ENCODE results near the gene NOD1. TPM values are rescaled to one million over a fixed set of nuclear protein-coding genes. Genes with fewer than 3 reads are reported as not detected.

Gene NOD1
- total RNA-seq, 2 experiments from 2014 or later: 9.2 to 11.8 TPM

DNA sequence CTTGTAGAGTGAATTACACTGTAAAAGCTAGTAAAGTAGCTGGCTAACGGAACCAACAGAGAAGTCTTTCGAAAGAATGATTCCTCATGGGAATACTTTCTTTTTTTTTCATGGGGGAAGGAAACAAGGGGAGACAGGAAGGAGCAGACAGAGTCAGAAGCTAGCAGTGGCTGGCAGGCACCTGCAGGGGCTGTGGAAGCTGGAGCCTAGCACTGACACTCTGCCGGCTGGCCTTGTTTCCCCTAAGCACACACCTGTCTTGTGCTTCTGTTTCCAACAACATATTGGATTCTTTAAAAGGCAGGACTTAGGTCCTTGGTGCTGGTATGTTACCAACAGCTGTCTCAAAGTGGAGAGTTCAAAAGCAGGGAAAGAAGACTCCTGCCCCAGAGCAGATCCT, 24.7 kb downstream of the NOD1 start:
- POLR2A ChIA-PET: no interaction called here
- CTCF ChIA-PET: no interaction called here

DNA sequence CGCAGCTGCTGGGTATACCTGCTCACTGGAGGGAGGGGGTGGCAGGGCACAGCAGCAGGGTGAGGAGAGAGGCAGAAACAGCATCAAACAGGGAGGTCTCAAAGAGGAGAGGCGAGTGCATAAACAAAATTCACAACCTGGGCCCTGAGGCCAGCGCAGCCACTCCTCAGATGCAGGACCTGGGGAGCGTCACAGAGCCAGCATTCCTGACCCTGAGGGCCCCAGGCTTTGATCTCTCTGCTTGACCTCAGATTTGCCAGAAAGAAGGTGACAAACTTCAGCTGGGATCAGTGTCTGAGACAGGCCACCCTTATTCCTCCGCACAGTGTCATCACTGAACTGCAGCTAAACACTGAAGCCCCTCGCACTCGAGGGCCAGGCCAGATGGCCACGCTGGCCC, 25.6 kb downstream of the NOD1 start:
- ChIA-PET POLR2A (no interaction called here), CTCF (no interaction called here)

DNA sequence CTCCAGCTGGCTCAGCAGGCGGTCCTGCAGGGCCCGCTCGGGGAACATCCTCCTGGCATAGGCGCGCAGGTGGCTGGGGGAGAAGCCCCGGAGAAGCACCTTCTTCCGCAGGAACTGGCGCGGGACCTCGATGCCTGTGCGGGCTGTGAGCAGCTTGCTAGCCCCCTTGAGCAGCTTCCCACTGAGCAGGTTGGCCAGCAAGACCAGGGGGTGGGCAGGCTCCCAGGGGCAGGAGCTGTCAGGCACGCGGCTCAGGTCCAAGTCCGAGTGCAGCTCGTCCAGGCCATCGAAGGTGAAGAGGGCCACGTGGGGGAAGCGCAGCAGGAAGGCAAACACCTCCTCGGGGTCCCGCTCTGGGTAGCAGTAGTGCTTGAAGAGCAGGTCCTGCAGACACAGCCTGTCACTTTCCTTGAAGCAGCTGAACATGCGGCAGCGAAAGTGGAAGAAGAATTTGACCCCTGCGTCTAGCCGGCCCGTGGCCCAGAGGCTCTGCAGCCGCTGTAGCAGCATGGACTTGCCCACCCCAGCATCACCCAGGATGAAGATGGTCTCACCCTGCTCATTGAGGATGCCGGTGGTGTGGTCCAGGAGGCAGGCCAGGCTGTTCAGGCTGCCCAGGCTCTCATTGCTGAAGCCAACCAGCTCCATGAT, 26.2 kb downstream of the NOD1 start:
- POLR2A ChIA-PET: no interaction called here
- CTCF ChIA-PET: no interaction called here

DNA sequence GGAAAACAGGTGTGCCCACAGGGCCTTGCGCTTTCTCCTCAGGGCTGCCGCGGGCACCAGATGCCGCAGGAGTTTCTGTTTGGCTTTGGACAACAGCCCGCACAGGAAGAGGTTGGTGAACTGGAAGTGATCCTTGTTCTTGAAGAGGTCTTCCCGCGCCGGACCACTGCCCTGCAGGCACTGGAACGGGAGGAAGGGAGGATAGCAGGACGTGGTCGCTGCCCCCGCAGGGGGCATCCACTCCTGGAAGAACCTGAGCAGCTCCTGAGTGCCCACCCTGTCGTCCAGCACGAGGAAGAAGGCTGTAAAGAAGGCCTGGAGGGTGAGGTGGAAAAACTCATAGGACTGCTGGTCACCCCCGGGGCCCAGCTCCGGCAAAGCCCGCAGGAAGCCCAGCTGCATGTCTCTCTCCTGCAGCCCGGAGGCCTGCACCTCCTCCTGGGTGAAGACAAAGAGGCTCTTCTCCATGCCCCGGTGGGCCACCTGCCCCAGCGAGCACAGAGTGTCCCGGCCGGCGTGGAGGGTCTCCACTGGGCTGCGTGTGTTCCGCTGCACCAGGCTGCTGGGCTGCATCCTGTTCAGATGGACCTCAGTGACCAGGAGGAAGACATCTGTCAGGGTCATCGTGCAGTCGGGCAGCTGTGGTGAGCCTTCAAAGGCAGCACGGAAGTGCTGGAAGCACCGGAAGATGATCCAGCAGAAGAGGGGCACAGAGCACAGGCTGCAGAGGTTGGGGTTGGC, 26.9 kb downstream of the NOD1 start:
- CTCF ChIA-PET: no interaction called here
- POLR2A ChIA-PET: no interaction called here

DNA sequence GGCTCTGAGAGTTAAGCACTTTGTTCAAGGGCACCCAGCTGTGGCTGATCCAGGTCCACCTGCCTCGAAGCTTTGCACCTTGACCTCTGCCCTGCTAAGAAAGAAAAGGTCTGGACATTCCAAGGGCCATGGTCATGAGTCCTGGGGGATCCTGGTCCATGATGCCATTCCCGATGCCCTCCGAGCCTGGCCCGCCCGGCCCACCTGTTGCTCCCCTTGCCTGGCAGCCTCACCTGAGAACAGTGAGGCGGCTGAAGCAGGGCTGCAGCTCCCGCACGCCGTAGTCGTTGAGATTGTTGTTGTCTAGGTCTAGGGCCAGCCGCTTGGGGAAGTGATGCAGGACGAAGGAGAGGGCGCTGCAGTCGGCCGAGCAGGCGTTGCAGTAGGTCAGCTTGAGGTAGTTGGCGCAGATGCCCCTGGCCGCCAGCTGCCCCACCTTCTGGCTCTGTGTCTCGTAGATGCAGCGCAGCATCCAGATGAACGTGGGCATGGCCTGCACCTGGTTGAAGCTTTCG, 27.5 kb downstream of the NOD1 start:
- ChIA-PET CTCF (interaction anchor here (1.0 kb wide), 1 partner anchor 137 kb away, joined by 4 read pairs; no protein-coding TSS in a partner anchor), POLR2A (no interaction called here)

DNA sequence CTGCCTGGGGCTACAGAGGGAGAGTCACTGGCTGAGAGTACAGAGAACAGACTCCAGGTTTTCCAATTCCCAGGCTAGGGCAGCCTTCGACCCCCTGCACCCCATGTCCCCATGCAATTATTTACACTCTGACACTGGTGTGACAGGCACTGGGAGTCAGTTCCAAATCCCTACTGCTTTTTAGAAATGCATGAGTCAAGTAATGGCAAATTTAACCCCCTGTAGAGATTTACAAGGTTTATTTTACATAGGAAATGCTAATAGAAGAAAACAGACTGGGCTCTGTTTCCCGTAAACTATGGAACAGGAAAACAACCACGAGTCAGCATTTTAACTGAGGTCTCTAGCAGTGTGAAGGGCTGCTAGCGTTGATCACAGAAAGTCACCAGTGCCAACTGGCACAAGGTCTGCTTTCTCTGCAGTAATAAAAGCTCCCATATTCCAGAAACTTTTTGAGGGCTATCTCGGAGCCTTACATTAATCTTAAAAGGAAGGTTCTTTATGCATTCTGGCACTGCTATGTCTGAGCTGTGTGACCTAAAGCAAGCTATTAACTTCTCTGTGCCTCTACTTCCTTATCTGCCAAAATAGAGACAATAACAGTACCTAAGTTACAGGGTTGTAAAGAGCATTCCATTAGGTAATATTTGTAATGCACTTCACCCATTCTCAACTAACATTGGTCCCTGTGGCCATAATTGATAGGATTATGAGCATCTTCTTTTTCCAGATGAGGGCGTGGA, 28.2 kb downstream of the NOD1 start:
- CTCF ChIA-PET: interaction anchor here (1.0 kb wide), 1 partner anchor 136 kb away, joined by 4 read pairs; no protein-coding TSS in a partner anchor
- POLR2A ChIA-PET: no interaction called here

DNA sequence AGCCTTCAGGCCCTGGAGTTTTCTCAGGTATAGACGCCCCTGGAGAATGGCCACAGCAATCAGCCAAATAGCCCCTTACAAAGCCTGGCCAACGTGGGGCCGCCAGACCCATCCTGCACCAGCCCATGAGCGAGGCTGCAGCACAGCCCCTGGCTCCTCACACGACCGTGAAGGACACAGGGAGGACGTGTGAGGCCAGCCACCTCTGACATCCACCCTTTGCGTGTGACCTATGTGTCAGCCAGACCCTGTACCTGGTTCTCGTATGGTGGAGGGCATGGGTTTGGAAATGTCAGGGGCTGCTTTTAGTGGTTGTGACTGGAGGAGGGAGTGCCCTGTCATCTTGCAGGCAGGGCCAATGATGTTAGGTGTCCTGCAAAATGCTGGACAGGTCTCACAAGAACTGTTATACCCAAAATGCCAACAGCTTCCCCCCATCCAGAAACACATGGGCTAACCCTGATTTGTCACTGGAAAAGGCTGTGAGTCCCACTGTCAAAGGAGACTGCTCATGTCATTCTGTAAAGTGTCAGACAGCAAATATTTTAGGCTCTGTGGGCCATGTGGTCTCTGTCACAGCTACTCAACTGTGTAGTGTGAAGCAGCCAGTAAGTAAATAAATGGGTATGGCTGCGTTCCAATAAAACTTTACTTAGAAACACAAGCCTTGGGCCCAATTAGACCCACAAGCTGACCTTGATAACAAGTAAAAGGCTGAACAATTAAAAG, 30.0 kb downstream of the NOD1 start:
- POLR2A ChIA-PET: no interaction called here
- CTCF ChIA-PET: no interaction called here

DNA sequence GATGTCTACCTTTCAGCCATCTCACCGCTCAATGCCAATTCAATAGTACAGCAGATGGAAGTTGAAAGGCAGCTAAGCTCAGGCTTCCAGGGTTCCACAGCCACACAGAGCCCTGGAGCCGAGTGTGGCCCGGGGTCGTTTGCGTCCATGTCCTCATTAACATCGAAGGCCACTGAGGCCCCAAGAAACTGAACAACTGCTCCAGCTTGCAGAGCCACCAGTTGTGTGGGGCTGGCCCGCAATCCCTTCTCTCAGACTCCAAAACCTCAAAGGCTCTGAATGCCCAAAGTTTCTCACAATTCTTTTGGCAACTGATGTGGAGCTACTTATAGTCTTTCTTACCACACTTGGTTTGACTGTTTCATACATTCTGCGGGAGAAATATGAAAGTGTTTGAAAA, 31.1 kb downstream of the NOD1 start:
- POLR2A ChIA-PET: no interaction called here

DNA sequence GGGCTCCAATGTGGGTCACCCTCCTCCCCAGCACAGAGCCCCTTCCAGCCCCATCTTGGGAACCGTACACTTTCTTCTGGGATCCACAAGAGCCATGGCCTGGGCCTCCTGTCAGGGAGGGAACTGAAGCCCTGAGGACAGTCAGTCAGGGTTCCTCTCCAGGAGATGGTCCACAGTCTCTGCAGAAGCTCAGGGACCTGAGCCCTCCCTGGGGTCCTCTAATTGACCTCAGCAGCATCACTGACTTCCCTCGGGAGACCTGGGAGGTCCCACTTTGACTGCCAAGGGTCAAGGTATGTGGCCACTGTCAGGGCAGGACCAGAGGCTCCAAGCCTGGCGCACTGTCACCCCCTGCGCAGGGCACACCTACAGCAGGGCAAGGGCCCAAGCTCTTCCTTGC, 32.3 kb downstream of the NOD1 start:
- ChIA-PET CTCF (interaction anchor here (0.7 kb wide), 2 partner anchors 14 to 170 kb away, joined by 3 to 4 read pairs; no protein-coding TSS in a partner anchor), POLR2A (no interaction called here)

More for the DNA sequence above, 31.1 kb downstream of the NOD1 start:
- CTCF ChIA-PET: interaction anchor here (1.2 kb wide), 1 partner anchor 21 kb away, joined by 3 read pairs; no protein-coding TSS in a partner anchor

DNA sequence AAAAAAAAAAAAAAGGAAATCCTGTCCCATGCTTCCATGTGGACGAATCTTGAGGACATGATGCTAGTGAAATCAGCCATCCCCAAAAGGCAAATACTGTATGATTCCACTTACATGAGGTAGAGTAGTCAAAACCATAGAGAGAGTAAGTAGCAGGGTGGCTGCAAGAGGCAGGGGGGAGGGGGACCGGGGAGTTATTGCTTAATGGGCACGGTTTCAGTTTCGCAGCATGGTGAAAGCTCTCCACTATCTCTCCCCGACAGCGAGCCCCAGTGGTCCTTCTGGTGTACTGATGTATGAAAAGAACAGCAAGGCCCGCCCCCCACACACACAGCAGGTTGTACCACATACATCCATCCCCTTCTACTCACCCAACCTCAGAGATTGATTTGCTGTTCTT, 32.8 kb downstream of the NOD1 start:
- ChIA-PET POLR2A (no interaction called here), CTCF (interaction anchor here (0.7 kb wide), 2 partner anchors 13 to 170 kb away, joined by 3 to 4 read pairs; no protein-coding TSS in a partner anchor)

DNA sequence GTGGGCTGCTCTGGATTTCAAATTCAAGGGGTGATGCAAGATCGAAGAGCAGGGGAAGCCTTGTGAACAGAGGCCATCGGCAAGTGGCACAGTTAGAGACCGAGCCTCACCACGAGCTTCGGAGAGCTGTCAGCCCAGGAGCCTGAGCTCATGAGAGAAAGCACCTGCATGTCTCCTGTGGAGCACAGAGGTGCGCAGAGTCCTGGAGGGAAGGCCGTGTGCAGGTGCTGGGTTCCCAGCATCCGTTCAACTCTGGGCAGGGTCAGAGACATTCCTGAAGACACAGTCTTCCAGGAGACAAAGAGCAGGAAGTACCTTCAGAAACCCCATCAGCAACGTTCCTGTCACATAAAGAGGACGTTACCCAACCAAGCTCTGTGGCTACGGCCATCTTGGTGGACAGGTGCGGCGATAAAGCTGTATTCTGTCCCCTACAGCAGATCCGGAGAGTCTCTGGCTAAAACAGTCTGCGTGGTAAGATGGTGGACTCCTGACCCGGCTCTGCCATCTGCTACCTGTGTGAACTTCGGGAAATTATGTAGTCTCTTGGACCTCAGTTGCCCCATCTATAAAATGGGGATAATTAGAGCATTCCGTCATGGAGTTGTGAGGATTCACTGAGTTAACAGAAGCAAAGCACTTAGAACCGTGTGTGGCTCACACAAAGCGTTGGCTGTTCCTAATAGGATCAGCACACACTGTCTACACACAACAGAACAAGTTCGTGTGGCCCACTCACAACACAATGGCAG, 40.6 kb downstream of the NOD1 start:
- ChIA-PET POLR2A (no interaction called here), CTCF (no interaction called here)

DNA sequence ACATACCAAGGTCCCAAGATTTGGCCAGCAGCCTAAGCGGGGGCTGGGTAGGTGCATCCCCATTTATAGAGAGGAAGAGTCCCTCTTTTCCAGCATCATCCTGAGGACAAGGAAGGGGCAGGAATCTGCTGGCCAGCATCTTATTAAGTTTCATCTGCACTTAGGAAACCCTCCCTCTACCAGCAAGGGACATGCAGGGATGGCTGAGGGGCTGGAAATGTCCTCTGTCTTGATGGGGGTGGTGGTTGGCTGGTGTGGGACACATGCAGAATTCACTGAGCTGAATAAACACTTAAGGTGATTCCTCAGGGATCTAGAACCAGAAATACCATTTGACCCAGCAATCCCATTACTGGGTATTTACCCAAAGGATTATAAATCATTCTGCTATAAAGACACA, 42.1 kb downstream of the NOD1 start:
- POLR2A ChIA-PET: no interaction called here
- CTCF ChIA-PET: no interaction called here

DNA sequence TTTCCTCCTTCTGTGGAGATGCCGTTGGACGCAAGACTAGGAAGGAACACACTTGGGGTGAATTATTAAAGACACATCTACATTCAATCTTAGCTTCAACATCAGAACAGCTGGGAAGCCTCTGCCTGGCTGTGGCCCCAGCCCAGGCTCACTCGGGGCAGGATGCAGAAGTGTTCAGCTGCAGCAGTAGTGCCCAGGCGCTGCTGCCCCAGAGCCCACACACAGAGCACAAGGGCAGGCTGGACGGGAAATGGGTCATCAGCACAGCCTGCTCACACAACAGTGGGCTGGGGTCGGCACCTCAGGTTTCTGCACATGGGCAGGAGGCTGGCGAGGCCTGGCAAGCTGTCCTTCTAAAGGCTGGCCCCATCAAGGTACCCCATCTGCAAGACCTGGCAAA, 42.5 kb downstream of the NOD1 start:
- CTCF ChIA-PET: no interaction called here
- POLR2A ChIA-PET: no interaction called here

DNA sequence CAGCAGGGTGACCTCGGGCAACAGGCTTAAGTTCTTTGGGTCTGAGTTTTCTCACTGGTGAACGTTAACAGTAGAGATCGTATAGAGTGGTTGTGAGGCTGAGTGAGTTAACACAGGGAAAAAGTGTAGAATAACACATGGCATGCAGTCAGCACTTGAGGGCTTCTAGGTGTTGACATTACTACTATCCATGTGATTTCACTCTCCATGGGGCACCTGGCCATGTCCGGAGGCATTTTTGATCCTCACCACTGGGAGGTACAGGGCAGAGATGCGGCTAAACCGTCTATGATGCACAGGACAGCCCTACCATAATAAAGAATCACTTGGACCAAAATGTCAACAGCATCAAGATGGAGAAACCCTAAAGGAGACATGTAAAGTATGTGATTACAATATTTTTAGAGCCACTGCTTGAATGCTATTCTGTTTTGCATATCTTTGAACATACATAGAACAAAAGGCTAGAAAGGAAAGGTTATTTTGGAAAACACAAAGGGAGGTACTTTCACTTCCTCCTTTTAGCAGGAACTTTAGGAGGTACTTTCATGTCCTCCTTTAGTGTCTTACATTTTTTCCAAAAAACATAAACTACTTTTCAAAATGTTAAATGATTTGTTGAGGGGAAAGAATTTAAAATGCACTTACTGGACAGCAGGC, 44.3 kb downstream of the NOD1 start:
- CTCF ChIA-PET: interaction anchor here (0.6 kb wide), 1 partner anchor 49 kb away, joined by 3 read pairs; no protein-coding TSS in a partner anchor
- POLR2A ChIA-PET: no interaction called here

DNA sequence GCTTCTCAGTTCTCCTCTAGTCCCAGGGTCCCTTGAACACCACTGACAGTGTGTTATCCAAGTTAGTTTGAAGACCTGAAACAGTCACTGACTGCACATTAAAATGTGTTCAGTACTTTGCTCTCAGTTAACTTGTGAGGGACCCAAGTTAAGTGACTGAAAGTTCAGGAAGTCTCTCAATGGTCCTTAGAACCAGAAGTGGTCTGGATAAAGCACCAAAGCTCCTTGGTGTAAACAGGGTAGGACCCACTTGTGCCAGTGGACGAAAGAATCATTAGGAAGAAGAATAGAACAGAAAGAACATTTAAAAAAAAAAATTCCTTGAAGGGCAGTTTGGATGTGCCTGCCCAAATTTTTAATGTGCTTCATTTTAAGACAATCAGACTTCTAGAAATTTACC, 45.1 kb downstream of the NOD1 start:
- ChIA-PET CTCF (no interaction called here), POLR2A (no interaction called here)

DNA sequence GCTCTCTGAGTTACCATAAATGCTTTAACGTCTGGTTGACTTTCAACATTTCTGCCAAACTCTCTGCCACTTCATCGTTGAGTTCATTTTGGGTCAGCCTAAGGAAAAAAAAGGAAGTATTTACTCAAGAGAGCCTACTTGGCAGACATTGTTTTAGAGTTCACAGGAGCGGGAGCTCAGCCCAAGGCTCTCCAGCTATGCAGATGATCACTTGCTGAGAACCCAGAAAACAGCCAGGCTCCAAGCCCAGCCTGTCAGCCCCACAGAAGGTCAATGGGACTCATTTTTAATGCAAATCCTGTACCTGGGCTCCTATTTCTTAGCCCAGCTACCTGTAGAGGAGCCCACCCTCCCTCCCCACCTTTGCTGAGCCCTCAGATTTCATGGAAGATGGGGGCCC, 45.5 kb downstream of the NOD1 start:
- ChIA-PET CTCF (no interaction called here), POLR2A (no interaction called here)

DNA sequence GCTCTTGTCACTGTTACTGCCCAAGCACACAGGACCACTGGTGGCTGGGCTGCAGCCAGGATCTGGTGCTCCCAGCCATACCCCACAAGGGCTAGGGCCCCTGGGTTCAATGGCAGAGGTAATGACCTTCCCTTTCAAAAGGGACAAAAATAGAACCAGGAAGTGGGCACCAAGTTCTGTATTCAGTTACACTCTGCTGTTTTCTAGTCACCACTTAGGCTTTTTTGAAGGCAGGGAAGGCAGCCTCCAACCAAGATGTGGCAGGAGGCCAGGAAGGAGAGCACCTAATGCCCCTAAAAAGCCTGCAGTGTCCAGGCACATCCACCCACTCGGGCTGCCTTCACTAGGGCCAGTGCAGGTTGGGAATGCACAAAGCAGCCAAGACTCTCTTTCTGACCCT, 47.8 kb downstream of the NOD1 start:
- POLR2A ChIA-PET: no interaction called here
- CTCF ChIA-PET: no interaction called here

DNA sequence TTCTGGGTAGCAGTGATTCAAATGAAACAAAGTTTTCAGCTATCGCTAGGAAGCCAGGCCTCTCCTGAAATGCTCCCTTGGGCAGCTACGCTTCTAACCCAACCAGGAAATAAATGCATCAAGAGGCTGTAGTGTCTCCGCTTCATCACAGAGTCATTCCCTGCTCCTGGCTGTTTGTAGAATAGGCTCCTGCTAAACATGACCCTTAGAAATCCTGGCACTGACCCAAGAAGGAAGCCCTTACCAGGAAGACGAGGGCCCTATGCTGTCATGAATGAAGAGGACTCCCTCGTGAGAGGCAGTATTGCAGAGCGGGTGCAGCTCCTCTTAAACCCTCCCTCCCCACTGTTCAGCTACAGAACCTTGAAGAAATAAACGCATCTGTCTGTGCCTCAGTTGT, 48.3 kb downstream of the NOD1 start:
- ChIA-PET POLR2A (no interaction called here), CTCF (no interaction called here)

DNA sequence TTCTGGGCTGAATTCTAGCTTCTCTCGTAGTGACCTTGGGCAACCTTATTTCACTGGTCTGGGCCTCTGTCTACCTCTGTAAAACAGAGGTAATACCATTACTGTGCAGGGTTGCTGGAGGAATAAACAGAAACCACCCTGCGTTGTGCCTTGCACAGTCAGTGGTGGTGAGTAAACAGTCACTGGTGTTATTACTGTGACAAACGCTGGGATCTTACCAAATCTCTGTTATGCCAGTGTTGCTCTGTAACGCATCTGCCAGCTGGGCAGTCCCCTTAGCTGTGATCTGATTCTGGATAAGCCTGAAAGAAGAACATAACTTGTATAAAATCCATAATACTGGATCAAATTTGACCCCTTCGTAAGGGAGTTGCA, 49.4 kb downstream of the NOD1 start:
- POLR2A ChIA-PET: no interaction called here
- CTCF ChIA-PET: interaction anchor here (0.9 kb wide), 1 partner anchor 313 kb away, joined by 3 read pairs; no protein-coding TSS in a partner anchor

Data from activated CD8-positive, alpha-beta memory T cell treated with anti-CD3 and anti-CD28 coated beads for 36 hours (primary cell).